GM18870 (cell line): ENCODE results near the gene TSHZ2.

ENCODE experiments used
- ATAC-seq: cut with Tn5 transposase; IDR thresholded peaks from one replicate; pipeline ENCODE4 v1.9.1; 2021; ENCODE audit warnings: moderate library complexity; ENCODE audit not compliant: unreplicated experiment

Gene TSHZ2

DNA sequence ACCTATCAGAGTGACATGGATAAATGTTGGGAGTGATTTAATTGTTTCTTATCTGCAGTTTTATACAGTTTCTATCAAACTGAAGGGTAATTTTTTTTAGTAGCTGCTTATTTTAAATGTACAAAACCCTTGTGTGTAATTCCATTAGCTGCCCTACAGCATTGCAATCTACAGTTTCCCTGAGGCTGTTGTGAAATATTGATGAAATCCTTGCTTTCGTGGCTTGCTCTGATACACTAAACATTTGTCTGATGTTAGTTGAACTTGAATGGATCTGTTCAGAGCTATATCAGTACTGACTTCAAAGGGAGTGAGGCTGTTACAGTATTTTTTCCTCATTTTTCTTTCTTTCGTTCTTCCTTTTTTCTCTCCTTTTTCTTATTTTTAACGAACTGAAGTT lies 255.4 kb downstream of the TSHZ2 start:
- ATAC-seq: no peak

DNA sequence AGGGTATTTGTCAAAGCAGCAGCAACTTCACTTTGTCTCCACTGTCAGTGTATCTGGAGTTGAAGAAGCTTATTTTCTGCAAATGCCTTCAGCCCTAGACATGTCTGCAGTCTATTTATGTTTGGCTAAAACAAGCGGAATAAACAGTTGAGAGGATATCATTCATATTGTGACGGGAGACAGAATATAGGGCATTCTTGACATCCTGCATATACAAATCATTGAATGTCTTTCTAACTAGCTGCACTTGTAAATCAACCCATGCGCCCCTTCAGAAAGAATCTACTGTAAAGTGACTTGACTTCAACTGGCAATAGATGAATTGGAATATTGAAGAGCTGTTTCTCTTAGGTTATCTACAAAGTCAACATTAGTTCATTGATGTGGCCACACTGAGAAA lies 258.9 kb downstream of the TSHZ2 start:
- ATAC-seq: no peak

DNA sequence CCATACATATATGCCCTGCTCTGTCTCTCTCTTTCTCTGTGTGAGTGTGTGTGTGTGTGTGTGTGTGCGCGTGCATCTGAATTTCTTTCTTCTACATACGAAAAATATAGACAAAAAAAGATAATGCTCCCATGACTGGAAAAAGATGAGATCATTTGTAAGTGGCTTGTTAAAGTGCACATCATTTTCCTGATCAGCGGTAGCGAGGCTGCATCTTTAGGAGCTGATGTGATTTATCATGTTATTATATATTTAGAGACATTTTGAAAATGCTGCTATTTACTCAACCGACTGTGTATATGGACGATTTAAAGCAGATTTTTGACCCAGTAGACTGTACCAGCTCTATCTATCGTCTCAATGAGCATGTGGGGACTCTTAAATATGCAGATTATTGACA lies 265.3 kb downstream of the TSHZ2 start:
- ATAC-seq: no peak

DNA sequence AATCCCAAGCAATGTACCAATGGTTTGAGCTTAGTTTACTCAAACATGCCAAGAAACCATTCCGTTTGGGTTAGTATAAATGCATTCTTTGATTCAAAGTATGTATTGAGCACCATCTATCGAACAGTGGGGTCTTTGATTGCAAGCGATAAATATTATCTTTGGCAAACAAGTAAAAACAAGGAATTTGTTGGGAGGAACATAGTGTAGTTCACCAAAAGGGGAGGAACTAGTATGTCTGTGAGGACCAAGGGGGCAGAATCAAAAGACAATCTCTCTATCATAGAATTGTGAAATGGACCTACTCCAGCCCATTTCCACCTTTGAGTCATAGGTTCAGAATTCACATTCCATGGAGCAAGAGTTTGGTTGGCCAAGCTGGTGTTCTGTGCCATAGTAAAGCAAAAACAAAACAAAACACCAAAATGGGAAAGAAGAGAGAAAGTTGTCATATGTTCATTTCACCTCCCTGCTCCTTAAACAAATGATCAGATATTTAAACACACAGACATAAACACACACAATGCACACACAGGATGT lies 266.0 kb downstream of the TSHZ2 start:
- ATAC-seq: no peak

DNA sequence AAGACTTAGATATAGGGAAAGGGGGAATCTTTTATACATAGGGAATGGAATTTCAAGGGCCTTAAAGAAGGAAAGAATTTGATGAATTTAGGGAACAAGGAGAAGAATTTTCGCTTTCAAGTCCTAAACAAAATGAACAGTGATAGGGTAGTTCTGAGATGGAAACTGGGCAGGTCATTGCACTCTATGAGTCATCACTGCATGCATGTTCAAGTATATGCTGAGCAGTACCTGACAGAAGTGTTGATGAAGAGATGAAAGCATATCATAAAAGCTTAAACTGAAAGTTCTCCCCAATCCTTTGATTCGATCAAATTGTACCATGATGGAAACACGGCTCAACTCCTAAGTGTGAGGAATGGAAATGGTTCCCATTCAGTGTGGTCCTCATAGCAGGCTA lies 271.0 kb downstream of the TSHZ2 start:
- no peak for ATAC-seq

DNA sequence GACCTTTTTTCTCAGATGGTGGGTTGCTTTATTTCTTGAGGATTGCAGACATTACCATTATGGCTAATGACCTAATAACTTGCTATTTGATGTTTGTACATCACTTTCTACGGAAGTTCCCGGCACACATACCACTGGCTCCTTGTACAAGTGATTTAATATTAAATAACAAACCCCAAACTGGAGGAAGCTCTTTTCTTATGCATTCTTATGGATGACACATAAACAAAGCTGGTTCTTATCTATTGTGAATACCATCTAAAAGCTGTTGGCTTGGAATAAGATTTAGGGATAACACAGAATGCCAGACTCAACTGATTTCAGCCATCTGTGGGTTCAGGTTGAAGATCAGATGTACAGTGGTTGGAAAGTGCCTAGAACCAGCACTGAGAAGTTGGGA lies 272.6 kb downstream of the TSHZ2 start:
- no peak for ATAC-seq

DNA sequence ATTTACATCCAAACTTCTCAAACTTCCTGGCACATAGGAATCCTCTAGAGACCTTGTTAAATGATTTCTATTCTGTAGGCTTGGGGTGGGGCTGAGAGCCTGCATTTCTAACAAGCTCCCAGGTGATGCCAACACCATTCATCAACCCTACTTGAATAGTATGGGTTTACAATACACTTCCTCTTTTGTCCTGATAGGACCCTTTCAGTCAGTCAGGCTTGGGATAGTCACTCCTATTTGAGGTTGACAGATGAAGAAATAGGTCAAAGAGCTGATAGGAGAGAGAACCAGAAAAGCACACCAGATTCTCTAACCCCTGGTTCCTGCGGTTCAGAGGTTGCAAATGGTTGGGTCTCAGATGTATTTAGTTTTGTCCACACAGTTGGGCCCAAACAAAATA lies 273.4 kb downstream of the TSHZ2 start:
- no peak for ATAC-seq

DNA sequence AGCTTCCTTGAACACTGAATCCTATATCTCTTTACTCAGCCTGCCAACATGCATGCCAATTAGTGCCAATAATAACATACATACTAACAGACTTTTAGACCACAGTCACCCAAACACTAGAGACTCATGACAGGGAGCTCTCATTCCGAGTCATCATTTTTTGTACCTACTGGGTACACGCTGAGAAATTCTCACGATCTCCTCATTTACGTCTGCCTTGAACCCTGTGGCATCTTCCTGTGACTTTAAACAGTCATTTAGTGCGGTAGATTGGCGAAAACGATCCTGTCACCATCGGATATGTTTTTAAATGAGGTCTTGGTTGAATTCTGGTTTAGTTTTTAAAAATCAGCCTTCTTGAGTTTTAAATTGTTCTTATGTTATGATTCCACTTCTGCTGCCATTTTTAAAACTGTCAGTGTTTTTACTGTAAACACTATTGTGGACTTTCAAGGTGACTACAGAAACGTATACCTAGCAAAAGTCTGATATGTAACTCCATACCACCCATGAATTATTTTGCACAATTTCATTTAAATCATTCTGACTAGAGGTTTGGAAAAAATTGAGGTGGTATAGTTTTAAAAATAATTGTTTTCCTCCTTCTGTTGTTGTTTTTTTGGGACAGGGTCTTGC lies 275.4 kb downstream of the TSHZ2 start:
- no peak for ATAC-seq

DNA sequence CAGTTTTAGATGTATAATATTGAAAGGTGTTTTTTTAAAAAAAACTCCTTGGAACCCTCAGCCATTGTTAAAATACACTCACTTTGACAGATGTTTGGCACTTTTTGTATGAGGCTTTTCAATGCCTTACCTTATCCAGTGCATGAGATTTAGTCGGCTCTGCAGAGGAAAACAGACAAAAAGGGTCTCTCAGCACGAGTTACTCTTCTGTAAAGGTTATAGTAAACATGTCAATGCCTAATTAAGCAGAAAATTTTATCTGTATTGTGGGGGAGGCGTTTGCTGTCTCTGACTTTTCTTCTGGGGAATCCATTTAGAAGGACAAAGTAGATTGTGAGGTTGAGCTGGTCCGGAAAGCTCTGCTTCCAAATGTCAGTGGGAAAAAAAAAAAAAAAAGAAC lies 278.3 kb downstream of the TSHZ2 start:
- no peak for ATAC-seq

DNA sequence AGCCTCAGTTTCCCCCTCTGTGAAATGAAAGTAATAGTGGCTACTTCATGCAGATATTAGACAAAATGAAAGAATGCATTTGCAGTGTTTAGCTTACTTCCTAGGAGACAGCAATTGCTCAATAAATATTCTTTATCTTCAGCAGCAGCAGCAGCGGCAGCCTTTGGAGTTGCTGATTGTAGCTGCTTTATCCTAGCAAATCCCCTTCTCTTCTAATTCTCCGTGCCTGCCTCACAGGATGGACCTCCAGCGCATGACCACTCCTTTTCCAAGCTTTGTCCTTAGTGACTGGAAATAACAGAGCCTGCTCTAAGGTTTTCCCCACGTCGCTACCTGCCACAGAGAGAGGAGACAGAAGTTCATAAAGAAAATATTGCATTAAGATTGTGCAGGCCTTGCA lies 279.8 kb downstream of the TSHZ2 start:
- no peak for ATAC-seq

DNA sequence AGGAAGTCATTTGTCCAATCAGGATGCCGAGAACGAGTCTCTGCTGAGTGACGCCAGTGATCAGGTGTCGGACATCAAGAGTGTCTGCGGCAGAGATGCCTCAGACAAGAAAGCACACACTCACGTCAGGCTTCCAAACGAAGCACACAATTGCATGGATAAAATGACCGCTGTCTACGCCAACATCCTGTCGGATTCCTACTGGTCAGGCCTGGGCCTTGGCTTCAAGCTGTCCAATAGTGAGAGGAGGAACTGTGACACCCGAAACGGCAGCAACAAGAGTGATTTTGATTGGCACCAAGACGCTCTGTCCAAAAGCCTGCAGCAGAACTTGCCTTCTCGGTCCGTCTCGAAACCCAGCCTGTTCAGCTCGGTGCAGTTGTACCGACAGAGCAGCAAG lies 281.5 kb downstream of the TSHZ2 start:
- ATAC-seq: no peak

DNA sequence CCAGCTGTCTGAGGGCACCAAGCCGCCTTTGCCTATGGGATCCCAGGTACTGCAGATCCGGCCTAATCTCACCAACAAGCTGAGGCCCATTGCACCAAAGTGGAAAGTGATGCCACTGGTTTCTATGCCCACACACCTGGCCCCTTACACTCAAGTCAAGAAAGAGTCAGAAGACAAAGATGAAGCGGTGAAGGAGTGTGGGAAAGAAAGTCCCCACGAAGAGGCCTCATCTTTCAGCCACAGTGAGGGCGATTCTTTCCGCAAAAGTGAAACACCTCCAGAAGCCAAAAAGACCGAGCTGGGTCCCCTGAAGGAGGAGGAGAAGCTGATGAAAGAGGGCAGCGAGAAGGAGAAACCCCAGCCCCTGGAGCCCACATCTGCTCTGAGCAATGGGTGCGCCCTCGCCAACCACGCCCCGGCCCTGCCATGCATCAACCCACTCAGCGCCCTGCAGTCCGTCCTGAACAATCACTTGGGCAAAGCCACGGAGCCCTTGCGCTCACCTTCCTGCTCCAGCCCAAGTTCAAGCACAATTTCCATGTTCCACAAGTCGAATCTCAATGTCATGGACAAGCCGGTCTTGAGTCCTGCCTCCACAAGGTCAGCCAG lies 283.0 kb downstream of the TSHZ2 start:
- no peak for ATAC-seq

DNA sequence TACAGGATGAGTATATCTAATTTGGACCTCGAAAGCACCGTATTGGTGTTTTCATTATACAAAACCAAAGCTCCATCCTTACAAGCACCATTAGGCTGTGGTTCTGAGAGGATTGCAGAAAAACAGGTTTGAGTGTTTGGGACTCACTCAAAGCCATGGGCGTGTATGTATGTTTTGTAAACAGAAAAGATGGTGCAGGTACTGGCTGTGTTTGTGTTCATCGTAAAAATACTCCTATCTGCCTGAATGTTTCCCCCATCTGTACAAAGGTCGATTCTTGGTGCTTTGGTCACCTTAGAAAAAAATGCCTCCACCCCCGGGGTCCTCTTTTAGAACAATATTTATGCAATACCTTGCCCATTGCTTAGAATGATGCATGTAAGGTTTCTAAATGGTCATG lies 286.6 kb downstream of the TSHZ2 start:
- no peak for ATAC-seq

DNA sequence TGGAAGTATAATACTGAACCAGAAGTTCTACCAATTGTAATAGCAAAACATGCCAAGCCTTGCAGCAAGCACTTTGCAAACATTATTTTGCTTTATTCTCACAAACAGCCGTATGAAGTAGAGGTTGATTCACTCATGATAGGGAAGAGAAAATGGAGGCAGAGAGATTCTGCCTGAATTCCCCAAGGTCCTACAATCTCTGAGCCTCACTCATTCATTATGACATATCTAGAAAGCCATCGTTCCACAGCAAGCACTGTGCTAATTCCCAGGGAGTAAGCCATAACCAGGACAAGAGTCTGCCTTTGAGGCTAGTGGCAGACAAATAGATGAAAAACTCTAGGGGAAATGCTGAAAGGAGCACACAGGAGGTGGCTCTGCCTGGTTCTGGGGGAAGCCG lies 288.0 kb downstream of the TSHZ2 start:
- ATAC-seq: no peak

DNA sequence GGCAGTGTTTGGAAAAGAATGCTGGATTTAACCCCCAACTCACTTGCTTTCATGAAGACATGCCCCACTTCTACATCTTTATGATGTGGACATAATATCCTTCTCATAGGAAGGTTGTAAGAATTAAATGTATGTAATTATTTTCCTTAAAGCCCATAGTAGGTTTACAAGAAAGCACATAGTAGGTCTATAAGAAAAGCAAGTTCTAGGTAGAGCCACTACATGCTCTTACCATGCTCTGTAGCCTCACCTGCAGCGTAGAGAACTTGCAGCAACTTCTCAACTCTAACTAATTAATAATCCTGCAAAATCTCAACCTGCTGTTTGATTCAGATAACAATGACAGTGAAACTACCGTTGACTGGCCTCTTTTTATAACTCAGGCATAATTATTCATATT lies 288.4 kb downstream of the TSHZ2 start:
- ATAC-seq: no peak

DNA sequence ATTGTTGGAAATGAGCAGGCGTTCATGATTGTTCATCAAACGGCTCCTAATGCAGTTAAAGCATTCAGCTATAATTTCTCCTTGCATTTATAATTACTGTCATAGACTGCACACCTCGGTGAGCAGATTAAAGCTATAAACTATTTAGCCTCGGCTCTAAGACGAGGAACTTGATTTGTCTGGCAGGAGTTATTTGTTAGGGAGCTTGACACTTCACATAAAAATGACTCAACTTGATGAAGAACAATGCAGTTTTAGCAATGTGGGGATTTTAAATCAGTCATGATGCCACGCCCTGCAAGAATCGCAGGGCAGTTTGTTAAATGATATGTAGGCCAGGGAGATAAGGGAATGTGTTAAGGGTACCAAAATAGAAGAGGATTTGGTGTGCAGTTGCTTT lies 290.2 kb downstream of the TSHZ2 start:
- ATAC-seq: no peak

DNA sequence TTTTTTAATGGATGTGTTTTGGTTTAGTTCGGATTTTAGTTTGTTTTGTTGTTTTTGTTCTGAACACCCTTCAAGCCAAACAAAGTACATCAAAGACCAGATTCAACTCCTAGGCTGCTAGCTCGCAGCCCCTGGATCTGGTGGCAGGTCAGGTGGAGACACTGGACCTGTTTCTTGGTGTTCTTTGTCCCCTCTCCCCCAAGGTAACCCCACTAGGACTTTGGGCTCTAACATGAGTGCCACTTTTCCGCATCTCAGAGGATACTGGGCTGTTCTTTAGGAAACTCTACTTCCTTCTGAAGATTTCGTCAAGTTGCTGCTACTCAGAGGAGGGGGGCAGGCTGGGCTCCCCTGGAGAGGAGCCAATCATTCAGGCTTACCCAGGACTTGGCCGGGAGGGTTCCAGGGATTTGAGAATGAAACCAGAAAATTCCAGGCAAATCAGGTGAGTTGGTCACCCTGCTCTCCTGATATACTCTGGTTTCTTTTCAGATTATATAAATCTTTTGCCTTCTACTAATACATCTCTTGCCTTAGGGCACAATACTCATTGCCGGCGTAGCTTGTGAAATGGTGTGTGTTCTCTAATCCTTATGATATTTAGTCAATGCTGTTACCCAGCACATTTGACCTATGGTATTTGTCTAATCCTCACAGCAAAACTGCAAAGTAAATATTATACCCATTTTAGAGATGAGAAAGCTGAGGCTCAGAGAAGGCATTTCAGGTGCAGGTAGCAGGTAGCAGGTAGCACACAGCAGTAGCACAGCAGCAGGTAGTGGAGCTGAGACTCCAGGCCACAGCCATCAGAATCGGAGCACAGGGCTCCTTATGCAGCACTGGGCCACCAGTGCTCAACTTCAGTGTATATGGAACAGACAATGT lies 291.6 kb downstream of the TSHZ2 start:
- ATAC-seq: no peak

DNA sequence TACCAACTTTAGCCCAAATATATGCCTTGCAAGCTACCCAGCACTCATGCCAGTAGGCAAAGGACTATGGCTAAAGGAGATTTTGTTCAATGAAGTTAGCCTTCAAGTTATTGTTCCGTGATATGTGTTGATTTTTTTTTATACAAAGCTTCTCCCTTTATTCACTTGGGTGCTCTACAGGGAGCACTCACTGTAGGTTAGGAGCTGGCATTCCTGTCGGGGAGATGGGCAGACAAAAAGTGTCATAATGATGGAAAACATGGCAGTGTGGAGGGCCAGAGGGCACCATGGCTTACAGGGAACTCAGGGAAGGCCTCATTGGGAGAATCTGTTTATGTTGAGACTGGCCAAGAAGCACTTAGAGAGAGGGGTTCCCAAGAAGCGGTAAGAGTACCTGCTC lies 292.4 kb downstream of the TSHZ2 start:
- ATAC-seq: no peak

DNA sequence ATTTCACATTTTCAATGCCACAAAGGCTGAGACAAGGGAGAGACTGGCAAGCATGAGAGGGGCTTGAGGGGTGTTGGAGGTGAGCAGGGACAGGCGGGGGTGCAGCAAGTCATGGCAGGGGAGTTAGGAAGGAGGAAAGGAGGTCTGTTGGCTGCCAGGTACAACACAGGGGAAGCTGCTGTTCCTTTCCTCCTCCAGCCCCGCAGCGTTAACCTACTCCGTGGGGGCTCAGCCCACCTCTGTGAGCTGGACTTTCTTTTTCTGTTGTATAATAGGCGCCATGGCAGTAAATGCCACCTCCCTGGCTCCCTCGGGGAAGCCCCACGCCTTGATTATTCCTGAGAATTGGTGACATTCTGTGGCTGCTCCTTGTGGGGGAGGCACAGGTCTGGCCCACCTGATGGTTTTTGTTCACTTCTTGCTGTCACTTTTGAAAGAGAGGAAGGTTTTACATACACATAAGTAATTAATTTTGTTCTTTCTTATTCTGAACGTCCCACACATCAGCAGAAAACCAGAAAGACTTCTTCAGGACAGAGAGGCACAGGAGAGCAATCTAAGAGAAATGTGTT lies 293.2 kb downstream of the TSHZ2 start:
- no peak for ATAC-seq

DNA sequence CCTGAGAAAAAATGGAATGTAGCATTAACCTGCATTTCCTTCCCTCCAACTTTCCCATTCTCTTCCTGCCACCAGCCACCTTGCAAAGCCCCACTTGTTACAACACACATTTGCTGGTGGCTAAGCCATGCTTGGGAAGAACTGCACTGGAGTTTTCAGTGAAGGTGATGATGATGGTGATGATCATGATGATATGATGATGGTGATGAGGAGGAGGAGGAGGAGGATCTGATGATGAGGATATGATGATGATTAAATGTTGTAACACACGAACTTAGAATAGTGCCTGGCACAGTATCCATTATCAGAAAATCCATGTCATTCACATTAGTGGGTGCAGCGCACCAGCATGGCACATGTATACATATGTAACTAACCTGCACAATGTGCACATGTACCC lies 297.2 kb downstream of the TSHZ2 start:
- no peak for ATAC-seq

DNA sequence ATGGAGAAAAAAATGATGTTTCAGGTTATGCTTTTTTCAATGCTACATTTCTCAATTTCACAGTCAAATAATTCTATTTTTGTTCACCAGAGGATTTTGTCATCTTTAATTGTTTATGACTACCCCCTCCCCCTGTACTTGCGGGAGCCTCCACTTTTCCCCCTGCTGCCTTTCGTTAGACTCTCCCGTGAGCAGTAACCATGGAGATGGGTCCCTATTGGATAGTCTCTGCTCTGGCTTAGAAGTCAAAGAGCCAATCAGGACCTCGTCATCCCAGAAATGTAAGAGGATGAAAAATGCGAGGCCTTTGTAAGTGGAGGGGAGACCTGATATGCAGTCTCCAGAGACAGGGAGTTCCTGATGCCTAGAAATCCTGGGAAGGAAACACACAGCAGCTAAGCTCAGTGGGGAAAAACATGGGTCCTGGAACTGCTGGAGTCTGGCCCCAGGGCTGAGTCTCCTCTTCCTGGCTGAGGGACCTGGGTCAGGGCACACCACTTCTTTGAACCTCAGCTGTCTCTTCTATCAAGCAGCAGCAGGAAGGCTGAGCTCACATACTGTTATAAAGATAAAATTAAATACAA lies 298.7 kb downstream of the TSHZ2 start:
- ATAC-seq: no peak
